Gastrocnemius medialis (tissue), 4 donors: ENCODE results near the gene KCNH2. TPM values are rescaled to one million over a fixed set of nuclear protein-coding genes. Genes with fewer than 3 reads are reported as not detected.
"Not testable (repeated sequence)": the region's sequence is repeated elsewhere in the genome, so short reads cannot be mapped to it uniquely, and the experiment has no call there.

Experiments
- ATAC-seq, 2 donors: fragments of 150-250 bp; one replicate each; pipeline ENCODE4 v1.9.1; 2016
- DNase-seq, 2 donors: peaks; one replicate each; pipeline ENCODE4 v3.0.0-alpha.2; 2019
- H3K27ac ChIP-seq, 4 donors: fragments of 200-600 bp; sonication (generic); 1 replicate in 1 of 4; 2 replicates in 3 of 4; pipeline ENCODE4 v1.5.1; 2016 to 2018; ENCODE audit warnings: mild to moderate bottlenecking in 2 of 4, moderate library complexity in 1 of 4
- H3K27me3 ChIP-seq, 3 donors: fragments of 200-600 bp; sonication (generic) in 2 of 3; 1 replicate in 1 of 3; 2 replicates in 2 of 3; pipeline versions ENCODE4 v1.5.1 to v1.6.0; 2016 to 2019; ENCODE audit warnings: mild to moderate bottlenecking in 1 of 3, moderate library complexity in 1 of 3
- H3K36me3 ChIP-seq, 2 donors: fragments of 200-600 bp; sonication (generic) in 1 of 2; one replicate each; pipeline ENCODE4 v1.5.1; 2017 to 2018
- H3K4me1 ChIP-seq, 2 donors: fragments of 200-600 bp; sonication (generic) in 1 of 2; one replicate each; pipeline ENCODE4 v1.5.1; 2016 to 2017; ENCODE audit warnings: mild to moderate bottlenecking in 2 of 2
- H3K4me3 ChIP-seq, 4 donors: fragments of 200-600 bp; sonication (generic) in 3 of 4; 1 replicate in 1 of 4; 2 replicates in 3 of 4; pipeline ENCODE4 v1.5.1; 2016 to 2019; ENCODE audit warnings: mild to moderate bottlenecking in 2 of 4
- H3K9me3 ChIP-seq, 3 donors: fragments of 200-600 bp; sonication (generic) in 2 of 3; 1 replicate in 1 of 3; 2 replicates in 2 of 3; pipeline ENCODE4 v1.5.1; 2016 to 2019
- POLR2A ChIP-seq, 2 donors: fragments of 450-650 bp; IDR thresholded peaks; one replicate each; pipeline ENCODE4 v1.6.1; 2017; ENCODE audit warnings: antibody characterized with exemption in 2 of 2, mild to moderate bottlenecking in 2 of 2, moderate library complexity in 2 of 2
- in situ Hi-C, 4 donors: fragments of 200-750 bp; cut with MboI; loops; one replicate each; pipeline versions ENCODE4 v1.15.0 to v1.8.0; 2017; ENCODE audit warnings: low sequenced_read_pairs in 4 of 4
- intact Hi-C: fragments of 100-400 bp; cut with DNase I; formaldehyde crosslinking; loops from one replicate; pipeline ENCODE4 v1.15.1; 2023; ENCODE audit warnings: low total_unique reads
- total RNA-seq, 4 donors: library from RNA; depleted of rRNA; stranded (reverse); fragments of >200 nt; gene quantifications; one replicate each; pipeline versions ENCODE4 v1.1.0 to v1.2.3, GENCODE V29; 2016
- TF ChIP-seq, protein P1 (sequence below), 5 experiments: fragments of 450-650 bp in 3 of 5; fragments of 200-600 bp in 2 of 5; sonication (generic) in 2 of 5; IDR thresholded peaks in 4 of 5; conservative IDR thresholded peaks in 1 of 5; 1 replicate in 4 of 5; 2 replicates in 1 of 5; pipeline ENCODE4 v1.5.1; 2016 to 2019; ENCODE audit warnings: antibody characterized with exemption in 5 of 5, mild to moderate bottlenecking in 3 of 5, moderate library complexity in 3 of 5

KCNH2 gene
- total RNA-seq, 4 donors from 2014 or later, result 0.19 to 1.00 (median 0.46) TPM; not detected in 1

DNA sequence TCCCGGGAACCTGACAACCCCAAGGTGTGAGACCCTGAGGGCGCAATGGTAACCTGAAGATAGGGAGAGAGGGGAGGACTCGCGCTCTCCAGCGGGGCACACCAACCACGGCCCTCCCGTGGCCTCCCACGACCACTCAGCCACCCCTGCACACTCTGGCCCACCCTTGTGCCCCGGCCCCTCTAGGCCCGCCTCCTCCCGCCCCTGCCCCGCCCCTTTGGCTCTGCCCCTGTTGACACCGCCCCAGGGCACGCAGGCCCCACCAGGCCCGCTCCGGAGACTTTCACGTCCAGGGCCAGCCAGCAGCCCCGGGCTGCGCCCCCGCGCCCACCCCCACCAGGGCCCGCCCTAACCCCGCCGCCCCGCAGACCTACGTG, 35.2 kb upstream of the KCNH2 start:
- peak overlapping the region; percentile 20 to 40 (median 26) for H3K4me3 ChIP-seq
- DNase-seq, result no peak
- peaks cover 3 to 23% of the 10 kb centered on the region in 2 donors for H3K4me1 ChIP-seq
- intact Hi-C loops (no loop called here), in situ Hi-C loops (no loop called here)
- H3K27me3 ChIP-seq, result peaks cover 21 to 74% (median 66%) of the 10 kb centered on the region in 3 donors
- no peaks in the 10 kb centered on the region for H3K9me3 ChIP-seq
- TF ChIP-seq, protein P1, sequence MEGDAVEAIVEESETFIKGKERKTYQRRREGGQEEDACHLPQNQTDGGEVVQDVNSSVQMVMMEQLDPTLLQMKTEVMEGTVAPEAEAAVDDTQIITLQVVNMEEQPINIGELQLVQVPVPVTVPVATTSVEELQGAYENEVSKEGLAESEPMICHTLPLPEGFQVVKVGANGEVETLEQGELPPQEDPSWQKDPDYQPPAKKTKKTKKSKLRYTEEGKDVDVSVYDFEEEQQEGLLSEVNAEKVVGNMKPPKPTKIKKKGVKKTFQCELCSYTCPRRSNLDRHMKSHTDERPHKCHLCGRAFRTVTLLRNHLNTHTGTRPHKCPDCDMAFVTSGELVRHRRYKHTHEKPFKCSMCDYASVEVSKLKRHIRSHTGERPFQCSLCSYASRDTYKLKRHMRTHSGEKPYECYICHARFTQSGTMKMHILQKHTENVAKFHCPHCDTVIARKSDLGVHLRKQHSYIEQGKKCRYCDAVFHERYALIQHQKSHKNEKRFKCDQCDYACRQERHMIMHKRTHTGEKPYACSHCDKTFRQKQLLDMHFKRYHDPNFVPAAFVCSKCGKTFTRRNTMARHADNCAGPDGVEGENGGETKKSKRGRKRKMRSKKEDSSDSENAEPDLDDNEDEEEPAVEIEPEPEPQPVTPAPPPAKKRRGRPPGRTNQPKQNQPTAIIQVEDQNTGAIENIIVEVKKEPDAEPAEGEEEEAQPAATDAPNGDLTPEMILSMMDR (IDR thresholded peaks at IDR 0.05 in 4 of 5, conservative IDR thresholded peaks at IDR 0.05 in 1 of 5), result no peak
- no peak for TF ChIP-seq POLR2A (IDR thresholded peaks at IDR 0.05)
- H3K36me3 ChIP-seq, result no peaks in the 10 kb centered on the region
- no peak overlapping the region for H3K27ac ChIP-seq
- ATAC-seq, result no peak

- H3K27me3 ChIP-seq, result peaks cover 17 to 73% (median 67%) of the 10 kb centered on the region in 3 donors
- in situ Hi-C loops, result no loop called here
- H3K27ac ChIP-seq, result no peak overlapping the region
- no peak for DNase-seq
- no peaks in the 10 kb centered on the region for H3K9me3 ChIP-seq
- TF ChIP-seq POLR2A (IDR thresholded peaks at IDR 0.05), result no peak
- TF ChIP-seq, protein P1 (IDR thresholded peaks at IDR 0.05 in 4 of 5, conservative IDR thresholded peaks at IDR 0.05 in 1 of 5), result peak in 2 of 5 experiments; percentile 22 to 27
- no peak for ATAC-seq
- no peak overlapping the region for H3K4me3 ChIP-seq
- H3K36me3 ChIP-seq, result no peaks in the 10 kb centered on the region
- intact Hi-C loops, result no loop called here
- peaks cover under 1 to 21% of the 10 kb centered on the region in 2 donors for H3K4me1 ChIP-seq
These were observed 34.8 kb upstream of the KCNH2 start for GRCh38 chr7:151012911-151013347.

DNA sequence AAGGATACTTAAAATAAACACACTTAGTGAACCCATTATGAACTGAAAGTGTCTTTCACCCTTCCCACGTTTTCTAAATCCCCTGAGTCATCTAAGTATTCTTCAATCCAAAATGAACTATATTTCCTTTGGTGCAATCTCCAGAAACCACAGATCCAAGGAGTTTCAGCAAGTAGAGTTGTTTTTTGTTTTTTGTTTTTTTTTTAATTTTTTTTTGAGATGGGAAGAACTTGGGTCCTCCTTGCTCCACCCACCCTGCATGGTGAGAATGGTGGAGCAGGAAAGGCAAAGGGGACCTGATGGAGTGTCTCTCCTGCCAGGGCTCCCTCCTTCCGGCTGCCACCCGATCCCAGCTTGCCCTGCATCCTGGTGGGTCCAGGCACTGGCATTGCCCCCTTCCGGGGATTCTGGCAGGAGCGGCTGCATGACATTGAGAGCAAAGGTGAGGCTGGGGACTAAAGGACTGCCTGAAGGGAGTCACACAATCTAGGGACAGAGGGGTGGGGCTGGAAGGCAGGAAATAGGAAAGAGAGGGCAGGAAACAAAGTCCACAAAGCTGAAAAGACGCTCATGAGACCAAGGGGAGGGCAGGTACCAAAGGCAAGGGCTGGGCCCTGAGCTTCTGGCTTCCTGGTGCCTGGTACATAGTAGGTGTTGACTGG, 34.0 kb upstream of the KCNH2 start:
- Histone ChIP-seq H3K4me3 (no peak overlapping the region), H3K4me1 (peaks cover 0 to 19% of the 10 kb centered on the region in 2 donors), H3K36me3 (no peaks in the 10 kb centered on the region), H3K9me3 (no peaks in the 10 kb centered on the region), H3K27me3 (peaks cover 12 to 65% (median 59%) of the 10 kb centered on the region in 3 donors), H3K27ac (no peak overlapping the region)
- TF ChIP-seq POLR2A (IDR thresholded peaks at IDR 0.05), result no peak
- TF ChIP-seq, protein P1 (IDR thresholded peaks at IDR 0.05 in 4 of 5, conservative IDR thresholded peaks at IDR 0.05 in 1 of 5), result no peak
- in situ Hi-C loops (no loop called here), intact Hi-C loops (no loop called here)
- DNase-seq (no peak), ATAC-seq (no peak)

- DNase-seq, H3K9me3 ChIP-seq, in situ Hi-C loops, H3K27ac ChIP-seq, intact Hi-C loops, H3K4me3 ChIP-seq, H3K36me3 ChIP-seq, ATAC-seq: not testable (repeated sequence)
- Histone ChIP-seq H3K27me3 (peaks cover 12 to 61% (median 58%) of the 10 kb centered on the region in 3 donors), H3K4me1 (peaks cover 0 to 19% of the 10 kb centered on the region in 2 donors)
These were observed 33.5 kb upstream of the KCNH2 start for GRCh38 chr7:151011616-151012015.

DNA sequence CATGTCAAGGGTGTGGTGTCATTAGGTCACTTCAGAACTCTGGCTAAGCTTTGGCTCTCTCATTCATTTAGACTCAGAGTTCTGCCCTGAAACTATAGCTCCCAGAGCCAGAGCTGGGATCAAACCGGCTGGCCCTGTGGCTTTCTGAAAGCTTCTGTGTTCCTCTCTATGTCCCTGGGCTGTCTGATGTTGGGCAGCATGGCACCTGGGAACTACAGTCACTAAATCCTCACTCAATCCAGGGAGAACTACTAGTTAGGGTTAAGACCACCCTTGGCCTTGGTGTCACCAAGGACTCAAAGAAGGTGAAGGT, 32.9 kb upstream of the KCNH2 start:
- TF ChIP-seq, protein P1 (IDR thresholded peaks at IDR 0.05 in 4 of 5, conservative IDR thresholded peaks at IDR 0.05 in 1 of 5), result no peak
- no peak for TF ChIP-seq POLR2A (IDR thresholded peaks at IDR 0.05)
- no peak for DNase-seq
- in situ Hi-C loops, result no loop called here

More for the DNA sequence above, 32.9 kb upstream of the KCNH2 start:
- intact Hi-C loops, result no loop called here
- peaks cover 0 to 19% of the 10 kb centered on the region in 2 donors for H3K4me1 ChIP-seq
- H3K4me3 ChIP-seq, result no peak overlapping the region
- H3K36me3 ChIP-seq, result no peaks in the 10 kb centered on the region
- peaks cover 12 to 58% (median 55%) of the 10 kb centered on the region in 3 donors for H3K27me3 ChIP-seq
- no peak for ATAC-seq
- no peaks in the 10 kb centered on the region for H3K9me3 ChIP-seq
- H3K27ac ChIP-seq, result no peak overlapping the region
